ENCODE data around the gene SCARF2. TPM values are rescaled to one million over a fixed set of nuclear protein-coding genes. Genes with fewer than 3 reads are reported as not detected.
A peak's percentile ranks its signal among the peaks of the same experiment; 100 is the strongest.

SCARF2 gene
- total RNA-seq, 1 experiment from 2014 or later: 9.5 TPM

- no peak for DNase-seq (ENCODE audit: low read depth)
Measured at GRCh38 chr22:20439928-20440575, 2.4 kb upstream of the SCARF2 start.

GRCh38 chr22:20439556-20439927, 1.9 kb upstream of the SCARF2 start:
- DNase-seq (ENCODE audit: low read depth): no peak

- DNase-seq (ENCODE audit: low read depth): no peak
Measured at GRCh38 chr22:20438678-20439492, 1.3 kb upstream of the SCARF2 start.

- no peak for DNase-seq (ENCODE audit: low read depth)
Measured at GRCh38 chr22:20438427-20438677, 727 bp upstream of the SCARF2 start.

- DNase-seq (ENCODE audit: low read depth): peak; percentile 35
Measured at GRCh38 chr22:20436768-20437612, 635 bp downstream of the SCARF2 start.

GRCh38 chr22:20436307-20436767, 1.3 kb downstream of the SCARF2 start:
- DNase-seq (ENCODE audit: low read depth): peak; percentile 49

- DNase-seq (ENCODE audit: low read depth): no peak
Measured at GRCh38 chr22:20435436-20436306, 2.0 kb downstream of the SCARF2 start.

GRCh38 chr22:20434773-20435172, 2.9 kb downstream of the SCARF2 start:
- no peak for DNase-seq (ENCODE audit: low read depth)

GRCh38 chr22:20434264-20434751, 3.3 kb downstream of the SCARF2 start:
- no peak for DNase-seq (ENCODE audit: low read depth)

GRCh38 chr22:20433686-20434241, 3.9 kb downstream of the SCARF2 start:
- DNase-seq (ENCODE audit: low read depth): no peak

GRCh38 chr22:20433191-20433590, 4.4 kb downstream of the SCARF2 start:
- no peak for DNase-seq (ENCODE audit: low read depth)

- no peak for DNase-seq (ENCODE audit: low read depth)
Measured at GRCh38 chr22:20432244-20432686, 5.4 kb downstream of the SCARF2 start.

GRCh38 chr22:20431511-20432192, 6.0 kb downstream of the SCARF2 start:
- DNase-seq (ENCODE audit: low read depth): no peak

GRCh38 chr22:20430720-20431510, 6.7 kb downstream of the SCARF2 start:
- DNase-seq (ENCODE audit: low read depth): no peak

GRCh38 chr22:20430101-20430719, 7.4 kb downstream of the SCARF2 start:
- no peak for DNase-seq (ENCODE audit: low read depth)

- DNase-seq (ENCODE audit: low read depth): no peak
Measured at GRCh38 chr22:20429254-20430100, 8.1 kb downstream of the SCARF2 start.

- no peak for DNase-seq (ENCODE audit: low read depth)
Measured at GRCh38 chr22:20428496-20429253, 8.9 kb downstream of the SCARF2 start.
